GM23338 (cell line): ENCODE data around the gene TMEM200A. TPM values are rescaled to one million over a fixed set of nuclear protein-coding genes. Genes with fewer than 3 reads are reported as not detected.

Experiments
- ATAC-seq: fragments of 200-7000 bp; cut with Tn5 transposase; 3 replicates; pipeline ENCODE4 v1.9.1; 2020
- DNase-seq: peaks from one replicate; pipeline ENCODE4 v3.0.0-alpha.2; 2015; ENCODE audit warnings: low spot score
- H2AFZ ChIP-seq: fragments of 200-600 bp; sonication (generic); 2 replicates; pipeline ENCODE4 v1.8.0; 2016; ENCODE audit warnings: antibody characterized with exemption, mild to moderate bottlenecking, moderate library complexity
- H3F3A ChIP-seq: fragments of 200-600 bp; sonication (generic); replicated peaks from 2 replicates; pipeline ENCODE4 v1.8.0; 2017; ENCODE audit warnings: antibody characterized with exemption, mixed run types, low read depth
- H3K27ac ChIP-seq: fragments of 200-600 bp; sonication (generic); 2 replicates; pipeline ENCODE4 v1.6.1; 2016; ENCODE audit warnings: low read depth
- H3K27me3 ChIP-seq: fragments of 200-600 bp; sonication (generic); 2 replicates; pipeline ENCODE4 v1.8.0; 2016; ENCODE audit warnings: mild to moderate bottlenecking, mixed run types, moderate library complexity; ENCODE audit not compliant: insufficient read depth
- H3K36me3 ChIP-seq: fragments of 200-600 bp; sonication (generic); 2 replicates; pipeline ENCODE4 v1.8.0; 2016; ENCODE audit warnings: mild to moderate bottlenecking; ENCODE audit not compliant: insufficient read depth
- H3K4me1 ChIP-seq: fragments of 200-600 bp; sonication (generic); 2 replicates; pipeline ENCODE4 v1.8.0; 2016; ENCODE audit warnings: mild to moderate bottlenecking, moderate library complexity; ENCODE audit not compliant: insufficient read depth
- H3K4me2 ChIP-seq: fragments of 200-600 bp; sonication (generic); 2 replicates; pipeline ENCODE4 v1.7.1; 2017; ENCODE audit warnings: mixed run types
- H3K4me3 ChIP-seq: fragments of 200-600 bp; sonication (generic); 2 replicates; pipeline ENCODE4 v1.6.1; 2016; ENCODE audit warnings: mixed run types
- H3K79me2 ChIP-seq: fragments of 200-600 bp; sonication (generic); replicated peaks from 2 replicates; pipeline ENCODE4 v1.8.0; 2017; ENCODE audit warnings: mild to moderate bottlenecking; ENCODE audit not compliant: insufficient read depth
- H3K9me2 ChIP-seq: fragments of 200-600 bp; sonication (generic); 2 replicates; pipeline ENCODE4 v1.8.0; 2017; ENCODE audit not compliant: insufficient read depth
- H4K20me1 ChIP-seq: fragments of 200-600 bp; sonication (generic); replicated peaks from 2 replicates; pipeline ENCODE4 v1.8.0; 2017; ENCODE audit warnings: mild to moderate bottlenecking; ENCODE audit not compliant: insufficient read depth
- H3K27ac Mint-ChIP-seq: 2 replicates; pipeline ENCODE4 v1.8.0; 2020; ENCODE audit warnings: inconsistent platforms, mild to moderate bottlenecking, moderate library complexity, mixed read lengths
- H3K27me3 Mint-ChIP-seq: 3 replicates; pipeline ENCODE4 v1.8.0; 2022; ENCODE audit warnings: low read depth, mild to moderate bottlenecking, moderate library complexity, mixed read lengths, inconsistent platforms; ENCODE audit not compliant: insufficient read depth, poor library complexity
- H3K36me3 Mint-ChIP-seq: 3 replicates; pipeline ENCODE4 v1.8.0; 2021; ENCODE audit warnings: low read depth, mild to moderate bottlenecking, inconsistent platforms, moderate library complexity, mixed read lengths
- H3K4me1 Mint-ChIP-seq: 3 replicates; pipeline ENCODE4 v1.8.0; 2020; ENCODE audit warnings: mild to moderate bottlenecking, inconsistent platforms, mixed read lengths
- H3K4me3 Mint-ChIP-seq: 3 replicates; pipeline ENCODE4 v1.8.0; 2021; ENCODE audit warnings: moderate library complexity, mild to moderate bottlenecking, inconsistent platforms, mixed read lengths
- H3K9me3 Mint-ChIP-seq: 3 replicates; pipeline ENCODE4 v1.8.0; 2020; ENCODE audit warnings: moderate library complexity, mild to moderate bottlenecking, inconsistent platforms, mixed read lengths
- CREB1 ChIP-seq: fragments of 250-450 bp; sonication (Bioruptor Pico); IDR thresholded peaks from 2 replicates; pipeline ENCODE4 v1.5.0; 2020; ENCODE audit warnings: low read depth, mild to moderate bottlenecking, moderate library complexity
- CTCF ChIP-seq, 2 experiments: fragments of 200-600 bp in 1 of 2; sonication (generic) in 1 of 2; conservative IDR thresholded peaks; 2 replicates each; pipeline versions ENCODE4 v1.5.1 to v1.6.1; 2016 to 2017; ENCODE audit warnings: antibody characterized with exemption in 2 of 2, low read depth in 2 of 2, mild to moderate bottlenecking in 2 of 2, moderate library complexity in 1 of 2
- ETS1 ChIP-seq: IDR thresholded peaks from 2 replicates; pipeline ENCODE4 v1.6.1; 2016; ENCODE audit warnings: antibody characterized with exemption
- EZH2 ChIP-seq: fragments of 200-600 bp; sonication (generic); IDR thresholded peaks from one replicate; pipeline ENCODE4 v1.8.0; 2017; ENCODE audit warnings: antibody characterized with exemption, mild to moderate bottlenecking, low read depth; ENCODE audit not compliant: unreplicated experiment
- EZH2phosphoT487 ChIP-seq: fragments of 200-600 bp; sonication (generic); IDR thresholded peaks from one replicate; pipeline ENCODE4 v1.8.1; 2018; ENCODE audit warnings: antibody characterized with exemption; ENCODE audit not compliant: unreplicated experiment
- JUNB ChIP-seq: IDR thresholded peaks from one replicate; pipeline ENCODE4 v1.6.1; 2016; ENCODE audit warnings: antibody characterized with exemption; ENCODE audit not compliant: unreplicated experiment
- NANOG ChIP-seq: IDR thresholded peaks from 2 replicates; pipeline ENCODE4 v1.6.1; 2016; ENCODE audit warnings: antibody characterized with exemption, borderline replicate concordance
- POLR2AphosphoS5 ChIP-seq: IDR thresholded peaks from 2 replicates; pipeline ENCODE4 v1.6.1; 2016; ENCODE audit warnings: antibody characterized with exemption, low read depth
- REST ChIP-seq: IDR thresholded peaks from one replicate; pipeline ENCODE4 v1.6.1; 2018; ENCODE audit warnings: antibody characterized with exemption; ENCODE audit not compliant: unreplicated experiment
- STAT1 ChIP-seq: IDR thresholded peaks from one replicate; pipeline ENCODE4 v1.6.1; 2016; ENCODE audit warnings: antibody characterized with exemption; ENCODE audit not compliant: unreplicated experiment
- ZNF114 ChIP-seq: fragments of 250-450 bp; sonication (Bioruptor Pico); IDR thresholded peaks from 2 replicates; pipeline ENCODE4 v1.5.0; 2020; ENCODE audit warnings: mild to moderate bottlenecking, moderate library complexity
- ZNF331 ChIP-seq: fragments of 250-450 bp; sonication (Bioruptor Pico); IDR thresholded peaks from 2 replicates; pipeline ENCODE4 v1.5.0; 2020; ENCODE audit warnings: low read depth, mild to moderate bottlenecking, moderate library complexity
- ZNF462 ChIP-seq: fragments of 250-450 bp; sonication (Bioruptor Pico); IDR thresholded peaks from 2 replicates; pipeline ENCODE4 v1.5.0; 2020; ENCODE audit warnings: mild to moderate bottlenecking, moderate library complexity
- polyA plus RNA-seq: library from polyadenylated mRNA; unstranded; fragments of >200 nt; fragmentation: Nextera tagmentation; extraction: Ambion mirVana; gene quantifications from 2 replicates; pipeline ENCODE4 v1.2.1, GENCODE V29; 2016
- total RNA-seq: library from RNA; depleted of rRNA; stranded (reverse); fragments of >200 nt; shearing (Covaris generic); gene quantifications from 2 replicates; pipeline ENCODE4 v1.2.3, GENCODE V29; 2014

Gene TMEM200A
- total and polyA plus RNA-seq, 2 experiments from 2014 or later, result 7.1 to 22.7 TPM

GRCh38 chr6:130460934-130461333 is 95.1 kb downstream of the TMEM200A start:
- H3K36me3 Mint-ChIP-seq, result no peaks in the 10 kb centered on the region
- ATAC-seq, result no peak

More at GRCh38 chr6:130460934-130461333, 95.1 kb downstream of the TMEM200A start:
- no peak overlapping the region for H3K4me3 Mint-ChIP-seq
- H3K27me3 ChIP-seq, result no peaks in the 10 kb centered on the region
- no peaks in the 10 kb centered on the region for H3K27me3 Mint-ChIP-seq
- DNase-seq, result no peak
- H3K79me2 ChIP-seq, result no peaks in the 10 kb centered on the region
- no peak overlapping the region for H3K4me3 ChIP-seq
- H3K4me2 ChIP-seq, result no peak overlapping the region
- H4K20me1 ChIP-seq, result no peaks in the 10 kb centered on the region
- no peaks in the 10 kb centered on the region for H3F3A ChIP-seq
- no peak overlapping the region for H3K27ac ChIP-seq
- H3K4me1 Mint-ChIP-seq, result no peaks in the 10 kb centered on the region; the same call in 2 of the 3 replicates
- H3K27ac Mint-ChIP-seq, result no peak overlapping the region
- no peaks in the 10 kb centered on the region for H3K9me3 Mint-ChIP-seq
- H3K36me3 ChIP-seq, result no peaks in the 10 kb centered on the region
- no peak overlapping the region for H2AFZ ChIP-seq
- TF ChIP-seq CTCF (conservative IDR thresholded peaks at IDR 0.05; ENCODE audit: low read depth in 2 of 2), result no peak
- no peak for TF ChIP-seq REST
- TF ChIP-seq CREB1 (CRISPR knock-in tag), result no peak
- TF ChIP-seq STAT1, result no peak
- TF ChIP-seq NANOG, result no peak
- TF ChIP-seq ZNF331 (CRISPR knock-in tag), result no peak
- TF ChIP-seq EZH2, result no peak
- TF ChIP-seq EZH2phosphoT487, result no peak
- no peak for TF ChIP-seq JUNB
- TF ChIP-seq ZNF462 (CRISPR knock-in tag), result no peak
- TF ChIP-seq POLR2AphosphoS5, result no peak
- no peak for TF ChIP-seq ETS1
- no peak for TF ChIP-seq ZNF114 (CRISPR knock-in tag)
- no peaks in the 10 kb centered on the region for H3K4me1 ChIP-seq
- H3K9me2 ChIP-seq, result peaks cover 10% of the 10 kb centered on the region
